Dedifferentiated amniotic fluid mesenchymal stem cell (primary cell): ENCODE results near the gene RGS7.
A peak's percentile ranks its signal among the peaks of the same experiment; 100 is the strongest.
"Not testable (repeated sequence)": the region's sequence is repeated elsewhere in the genome, so short reads cannot be mapped to it uniquely, and the experiment has no call there.

Experiments used
- DNase-seq: peaks from one replicate; pipeline ENCODE4 v3.0.0-alpha.2; 2016; ENCODE audit errors: extremely low spot score

The RGS7 gene

GRCh38 chr1:240783728-240784137 lies 573.3 kb downstream of the RGS7 start:
- DNase-seq, result not testable (repeated sequence)

DNA sequence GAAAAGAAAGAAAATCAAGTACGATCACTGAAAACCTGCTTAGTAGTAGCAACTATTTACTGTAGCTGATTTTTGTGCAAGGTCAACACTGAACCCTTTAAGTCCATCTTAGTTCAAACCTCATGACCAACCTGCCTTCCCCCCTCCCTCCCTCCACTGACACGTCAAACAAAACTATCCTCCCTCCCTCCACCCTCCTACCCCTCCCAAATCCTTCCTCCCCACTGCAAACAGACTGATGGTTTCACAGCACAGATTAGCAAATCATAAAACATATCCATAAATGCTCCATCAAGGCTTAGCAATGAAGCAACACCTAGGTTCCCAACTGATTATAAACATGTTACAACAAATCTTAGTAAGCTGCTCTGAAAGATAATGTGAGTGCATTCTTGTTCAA lies 580.8 kb downstream of the RGS7 start:
- DNase-seq, result no peak

- no peak for DNase-seq
These were observed 584.9 kb downstream of the RGS7 start for GRCh38 chr1:240772131-240772530.

DNA sequence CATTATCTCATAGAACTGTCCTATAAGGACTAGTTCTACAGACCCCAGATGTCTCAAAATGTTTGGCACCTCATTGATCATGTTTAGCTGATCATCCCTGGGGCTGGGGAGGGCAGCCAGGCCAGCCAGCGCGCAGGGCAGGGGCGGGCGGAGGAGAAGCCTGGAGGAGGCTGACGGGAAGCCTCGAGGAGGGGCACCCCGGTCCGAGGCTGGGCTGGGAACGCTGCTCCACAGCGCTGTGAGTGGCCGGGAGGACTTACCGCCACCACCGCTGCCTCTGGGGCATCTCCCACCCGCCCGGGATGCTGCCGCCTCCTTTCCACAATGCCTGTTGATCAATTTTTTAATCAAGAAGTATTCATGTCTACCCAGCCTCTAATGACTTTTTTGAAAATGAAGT lies 585.6 kb downstream of the RGS7 start:
- DNase-seq, result no peak

DNA sequence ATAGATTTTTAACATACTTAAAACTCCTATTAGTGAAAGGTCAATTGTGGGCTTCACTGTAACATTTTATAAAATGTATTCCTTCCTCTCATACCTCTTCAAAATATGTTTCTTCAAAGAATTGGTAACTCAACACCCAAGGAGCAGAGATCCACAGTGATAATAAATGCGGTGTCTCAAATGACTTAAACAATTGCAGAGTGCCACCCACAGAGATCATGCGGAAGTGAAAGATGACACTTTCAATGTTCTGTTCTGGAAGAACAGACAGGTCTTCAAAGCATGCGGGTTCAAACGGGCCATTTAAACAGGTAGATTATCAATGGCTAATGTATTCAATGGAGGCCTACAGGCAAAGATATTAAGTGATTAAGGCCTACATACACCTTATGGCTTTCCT lies 588.0 kb downstream of the RGS7 start:
- no peak for DNase-seq

GRCh38 chr1:240766831-240767230 lies 590.2 kb downstream of the RGS7 start:
- DNase-seq, result peak; percentile 28

- DNase-seq, result peak; percentile 72
These were observed 591.2 kb downstream of the RGS7 start for GRCh38 chr1:240765732-240766363.

DNA sequence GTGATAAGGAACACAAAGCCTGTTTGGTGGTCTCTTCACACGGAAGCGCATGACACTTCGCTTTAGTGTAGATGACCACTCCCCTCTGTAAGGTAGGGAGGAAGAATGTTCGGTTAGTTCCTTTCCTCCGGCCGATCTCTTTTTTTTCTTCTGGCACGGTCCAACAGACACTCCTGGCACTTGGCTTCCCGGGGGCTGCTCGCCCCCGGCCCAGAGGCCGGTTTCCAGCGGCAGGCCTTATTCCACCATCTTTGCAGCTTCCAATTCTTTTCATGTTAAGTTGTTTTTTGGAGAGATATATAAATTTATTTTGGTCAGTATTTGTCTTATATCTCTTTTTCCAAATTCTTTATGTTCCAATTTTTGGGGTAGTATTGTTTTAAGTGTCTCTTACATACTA lies 593.2 kb downstream of the RGS7 start:
- DNase-seq, result no peak

DNA sequence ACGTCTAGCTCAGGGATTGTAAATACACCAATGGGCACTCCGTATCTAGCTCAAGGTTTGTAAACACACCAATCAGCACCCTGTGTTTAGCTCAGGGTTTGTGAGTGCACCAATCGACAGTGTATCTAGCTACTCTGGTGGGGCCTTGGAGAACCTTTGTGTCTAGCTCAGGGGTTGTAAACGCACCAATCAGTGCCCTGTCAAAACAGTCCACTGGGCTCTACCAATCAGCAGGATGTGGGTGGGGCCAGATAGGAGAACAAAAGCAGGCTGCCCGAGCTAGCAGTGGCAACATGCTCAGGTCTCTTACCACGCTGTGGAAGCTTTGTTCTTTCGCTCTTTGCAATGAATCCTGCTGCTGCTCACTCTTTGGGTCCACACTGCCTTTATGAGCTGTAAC lies 593.9 kb downstream of the RGS7 start:
- not testable (repeated sequence) for DNase-seq

DNA sequence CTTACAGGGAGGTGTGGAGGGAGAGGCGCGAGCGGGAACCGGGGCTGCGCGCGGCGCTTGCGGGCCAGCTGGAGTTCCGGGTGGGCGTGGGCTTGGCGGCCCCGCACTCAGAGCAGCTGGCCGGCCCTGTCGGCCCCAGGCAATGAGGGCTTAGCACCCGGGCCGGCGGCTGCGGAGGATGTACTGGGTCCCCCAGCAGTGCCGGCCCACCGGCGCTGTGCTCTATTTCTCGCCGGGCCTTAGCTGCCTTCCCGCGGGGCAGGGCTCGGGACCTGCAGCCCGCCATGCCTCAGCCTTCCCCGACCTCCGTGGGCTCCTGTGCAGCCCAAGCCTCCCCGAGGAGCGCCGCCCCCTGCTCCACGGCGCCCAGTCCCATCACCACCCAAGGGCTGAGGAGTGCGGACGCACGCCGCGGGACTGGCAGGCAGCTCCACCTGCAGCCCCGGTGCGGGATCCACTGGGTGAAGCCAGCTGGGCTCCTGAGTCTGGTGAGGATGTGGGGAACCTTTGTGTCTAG lies 594.5 kb downstream of the RGS7 start:
- not testable (repeated sequence) for DNase-seq

GRCh38 chr1:240758777-240759176 lies 598.2 kb downstream of the RGS7 start:
- DNase-seq, result not testable (repeated sequence)

DNA sequence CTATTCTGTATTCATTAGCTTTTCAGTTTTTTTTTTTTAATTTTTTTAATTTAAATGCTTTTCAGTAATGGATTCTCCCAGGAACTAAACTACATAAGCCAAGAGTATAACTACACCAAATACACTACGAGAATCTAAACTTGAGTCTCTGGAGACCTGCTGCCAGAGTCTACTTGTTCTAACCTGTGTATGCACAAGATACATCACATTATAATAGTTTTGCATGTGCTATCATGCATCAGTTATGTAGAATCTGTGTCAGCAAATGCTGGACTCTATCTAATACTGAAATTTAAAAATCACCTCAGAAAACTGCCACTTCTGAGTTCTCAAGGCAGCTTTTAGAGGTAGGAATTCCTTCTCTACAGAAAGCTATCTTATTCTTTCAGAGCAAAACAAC lies 598.7 kb downstream of the RGS7 start:
- no peak for DNase-seq

DNA sequence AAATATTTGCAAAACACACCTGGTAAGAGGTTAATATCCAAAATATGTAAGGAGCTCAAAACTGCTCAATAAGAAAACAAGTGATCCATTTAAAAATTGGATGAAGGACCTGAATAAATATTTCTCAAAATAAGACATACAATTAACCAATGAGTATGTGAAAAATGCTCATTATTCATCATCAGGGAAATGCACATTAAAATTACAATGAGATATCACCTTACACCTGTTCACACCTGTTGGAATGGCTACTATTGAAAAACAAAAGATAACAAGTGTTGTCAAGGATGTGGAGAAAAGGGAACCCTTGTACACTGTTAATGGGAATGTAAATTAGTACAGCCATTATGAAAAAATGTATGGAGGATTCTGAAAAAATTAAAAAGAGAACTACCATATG lies 609.1 kb downstream of the RGS7 start:
- no peak for DNase-seq

DNA sequence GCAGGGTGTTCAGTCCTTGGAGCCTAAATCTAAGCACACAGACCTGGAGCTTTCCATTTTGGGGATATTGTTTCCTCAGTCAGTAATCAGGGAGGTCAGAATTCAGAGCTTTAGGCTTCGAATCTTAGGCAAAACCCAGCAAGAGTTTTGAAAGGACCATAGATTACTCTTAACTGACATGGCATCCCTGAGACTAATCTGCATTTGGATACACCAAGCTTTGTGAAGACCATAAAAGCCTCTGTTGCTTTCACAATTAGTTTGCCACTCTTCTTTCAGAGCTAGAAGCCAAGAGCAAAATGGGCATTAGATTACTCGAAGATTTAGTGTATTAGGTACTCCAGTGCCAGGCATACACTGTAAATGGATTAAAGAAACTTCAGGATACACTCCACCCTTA lies 613.3 kb downstream of the RGS7 start:
- DNase-seq, result no peak

DNA sequence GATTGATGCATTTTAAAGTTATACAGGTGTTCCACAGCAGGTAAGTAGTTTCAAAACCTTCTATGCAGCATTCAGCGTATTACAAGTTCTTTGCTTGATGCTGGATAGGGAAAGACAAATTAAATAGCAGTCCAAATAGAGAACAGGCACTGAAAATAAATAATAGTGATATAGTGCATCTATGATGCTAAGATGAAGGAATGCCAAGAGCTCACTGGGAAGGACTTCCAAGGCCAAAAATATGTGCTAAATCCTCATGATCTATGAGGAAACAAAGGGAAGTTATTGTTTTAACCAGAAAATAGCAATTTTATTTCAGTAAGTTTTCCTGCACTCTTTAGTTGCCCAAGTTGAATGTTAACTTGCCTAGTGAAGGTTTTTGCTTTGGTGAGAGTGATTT lies 617.3 kb downstream of the RGS7 start:
- no peak for DNase-seq

DNA sequence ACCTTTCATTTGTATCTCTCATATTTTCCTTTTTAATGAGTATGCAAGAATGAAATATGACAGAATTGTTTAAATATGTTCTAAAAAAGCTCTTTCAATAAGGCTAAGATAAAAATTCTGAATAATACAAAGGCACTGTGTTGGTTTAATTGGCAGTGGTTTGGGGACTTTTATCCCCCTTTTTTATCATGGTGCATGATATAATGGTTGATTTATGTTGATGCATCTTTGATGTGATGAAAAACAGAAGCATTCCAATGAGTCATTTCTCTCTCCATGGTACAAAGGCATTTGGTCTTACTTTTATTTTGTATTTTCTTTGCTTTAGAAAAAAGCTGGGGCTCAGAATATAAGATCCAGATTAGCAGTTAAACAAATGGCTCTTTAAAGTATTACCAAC lies 617.9 kb downstream of the RGS7 start:
- DNase-seq, result peak; percentile 64

DNA sequence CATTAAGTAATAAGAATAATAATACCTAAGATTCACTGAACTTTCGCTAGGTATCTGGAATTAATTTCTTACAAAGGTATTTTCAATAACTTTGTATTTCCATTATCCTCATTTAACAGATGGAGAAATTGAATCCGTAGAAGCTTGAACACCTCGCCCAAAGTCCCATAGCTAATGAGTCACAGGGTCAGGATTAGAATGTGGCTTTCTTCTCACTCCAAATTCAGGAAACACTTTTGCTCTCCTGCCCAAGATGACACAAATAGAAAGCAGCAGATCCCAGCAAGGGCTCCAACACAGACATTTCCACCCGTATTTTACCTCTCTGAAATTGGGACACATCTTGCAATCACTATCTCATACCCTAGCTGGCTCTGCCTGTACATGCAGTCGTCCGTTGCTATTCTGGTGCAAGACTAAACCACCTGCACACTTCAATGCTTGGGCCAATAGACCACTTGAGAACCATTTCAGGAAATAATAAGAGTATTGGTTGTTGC lies 619.2 kb downstream of the RGS7 start:
- no peak for DNase-seq

GRCh38 chr1:240737298-240737697 lies 619.7 kb downstream of the RGS7 start:
- DNase-seq, result no peak

- not testable (repeated sequence) for DNase-seq
These were observed 622.3 kb downstream of the RGS7 start for GRCh38 chr1:240734705-240735104.

- no peak for DNase-seq
These were observed 623.0 kb downstream of the RGS7 start for GRCh38 chr1:240734001-240734400.

DNA sequence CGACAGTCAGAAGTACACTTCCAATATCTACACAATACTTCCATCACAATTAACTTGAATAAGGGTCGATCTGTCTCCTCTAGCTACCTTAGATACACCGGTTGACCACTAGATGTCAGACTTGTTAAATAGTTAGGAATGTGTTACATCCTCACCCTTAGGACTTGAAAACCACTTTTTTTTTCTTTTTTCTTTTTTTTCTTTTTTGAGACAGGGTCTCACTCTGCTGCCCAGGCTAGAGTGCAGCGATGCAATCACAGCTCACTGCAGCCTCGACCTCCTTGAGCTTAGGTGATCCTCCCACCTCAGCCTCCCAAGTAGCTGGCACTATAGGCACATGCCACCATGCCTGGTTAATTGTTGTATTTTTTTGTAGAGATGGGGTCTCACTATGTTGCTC lies 624.6 kb downstream of the RGS7 start:
- peak; percentile 85 for DNase-seq
